Activated CD4-positive, alpha-beta T cell treated with anti-CD3 and anti-CD28 coated beads for 48 hours (primary cell): ENCODE results near the gene PCCA.
"Not testable (repeated sequence)": the region's sequence is repeated elsewhere in the genome, so short reads cannot be mapped to it uniquely, and the experiment has no call there.

ENCODE experiments used
- DNase-seq: peaks from one replicate; pipeline ENCODE4 v3.0.0-alpha.2; 2020

Gene PCCA

DNA sequence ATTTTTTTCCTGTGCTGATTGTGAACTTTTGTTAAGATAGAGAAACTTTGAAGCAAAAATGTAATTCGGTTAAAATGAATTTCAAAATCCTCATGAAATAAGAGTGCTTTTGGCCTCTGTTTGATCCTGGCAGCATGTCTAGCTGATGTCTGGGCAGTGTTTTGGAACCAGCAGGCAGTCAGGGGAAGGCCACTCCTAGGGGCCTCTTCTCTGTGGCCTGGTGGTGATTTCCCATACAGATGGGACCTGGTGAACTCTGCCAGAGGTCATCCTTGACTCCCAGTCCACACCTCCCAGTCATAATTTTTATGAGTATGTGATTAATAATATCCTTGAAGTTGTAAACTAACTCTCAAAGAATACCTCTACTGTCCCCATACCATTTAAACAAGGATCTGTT is 226.6 kb downstream of the PCCA start:
- DNase-seq: no peak

DNA sequence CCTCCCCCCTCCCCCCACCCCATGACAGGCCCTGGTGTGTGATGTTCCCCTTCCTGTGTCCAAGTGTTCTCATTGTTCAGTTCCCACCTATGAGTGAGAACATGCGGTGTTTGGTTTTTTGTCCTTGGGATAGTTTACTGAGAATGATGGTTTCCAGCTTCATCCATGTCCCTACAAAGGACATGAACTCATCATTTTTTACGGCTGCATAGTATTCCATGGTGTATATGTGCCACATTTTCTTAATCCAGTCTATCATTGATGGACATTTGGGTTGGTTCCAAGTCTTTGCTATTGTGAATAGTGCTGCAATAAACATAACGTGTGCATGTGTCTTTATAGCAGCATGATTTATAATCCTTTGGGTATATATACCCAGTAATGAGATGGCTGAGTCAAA is 229.6 kb downstream of the PCCA start:
- DNase-seq: not testable (repeated sequence)

DNA sequence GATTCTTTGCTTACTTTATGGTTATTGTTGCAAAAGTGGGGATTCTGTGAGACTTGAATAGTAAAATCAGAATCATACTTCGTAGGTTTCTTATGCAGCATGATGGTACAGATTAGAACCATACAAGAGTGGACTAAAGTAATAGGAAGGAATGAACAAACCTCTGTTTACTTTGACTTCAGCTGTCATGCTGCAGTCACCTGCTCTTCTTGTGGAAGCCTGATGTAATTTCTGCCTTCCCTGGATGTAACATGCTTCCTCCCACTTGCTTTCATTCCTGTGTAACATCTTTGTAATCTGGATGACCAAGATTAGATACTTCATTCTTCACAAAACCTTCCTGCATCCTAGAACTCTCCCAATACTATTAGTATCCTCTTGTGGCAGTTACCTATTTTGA is 235.0 kb downstream of the PCCA start:
- DNase-seq: no peak

GRCh38 chr13:100330662-100331061 is 241.8 kb downstream of the PCCA start:
- DNase-seq: no peak

DNA sequence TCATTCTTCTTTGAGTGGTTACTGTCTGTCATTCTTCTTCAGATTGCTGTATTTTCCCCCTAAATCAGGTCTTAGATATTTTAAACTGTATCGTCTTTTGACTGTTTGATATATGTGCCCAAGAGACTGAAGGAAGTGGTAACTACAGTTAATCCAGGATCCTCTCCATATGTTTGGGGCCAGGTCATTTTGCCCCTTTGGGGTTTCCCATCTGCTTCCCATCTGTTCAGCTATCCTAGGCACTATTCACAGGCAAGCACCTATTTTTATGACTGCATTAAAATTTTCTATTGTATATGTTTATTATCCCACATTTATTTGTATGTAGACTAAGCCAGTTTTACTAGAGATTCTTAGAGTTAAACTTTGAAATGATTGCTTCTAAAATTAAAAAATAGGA is 244.2 kb downstream of the PCCA start:
- DNase-seq: no peak

GRCh38 chr13:100334214-100334613 is 245.3 kb downstream of the PCCA start:
- no peak for DNase-seq

DNA sequence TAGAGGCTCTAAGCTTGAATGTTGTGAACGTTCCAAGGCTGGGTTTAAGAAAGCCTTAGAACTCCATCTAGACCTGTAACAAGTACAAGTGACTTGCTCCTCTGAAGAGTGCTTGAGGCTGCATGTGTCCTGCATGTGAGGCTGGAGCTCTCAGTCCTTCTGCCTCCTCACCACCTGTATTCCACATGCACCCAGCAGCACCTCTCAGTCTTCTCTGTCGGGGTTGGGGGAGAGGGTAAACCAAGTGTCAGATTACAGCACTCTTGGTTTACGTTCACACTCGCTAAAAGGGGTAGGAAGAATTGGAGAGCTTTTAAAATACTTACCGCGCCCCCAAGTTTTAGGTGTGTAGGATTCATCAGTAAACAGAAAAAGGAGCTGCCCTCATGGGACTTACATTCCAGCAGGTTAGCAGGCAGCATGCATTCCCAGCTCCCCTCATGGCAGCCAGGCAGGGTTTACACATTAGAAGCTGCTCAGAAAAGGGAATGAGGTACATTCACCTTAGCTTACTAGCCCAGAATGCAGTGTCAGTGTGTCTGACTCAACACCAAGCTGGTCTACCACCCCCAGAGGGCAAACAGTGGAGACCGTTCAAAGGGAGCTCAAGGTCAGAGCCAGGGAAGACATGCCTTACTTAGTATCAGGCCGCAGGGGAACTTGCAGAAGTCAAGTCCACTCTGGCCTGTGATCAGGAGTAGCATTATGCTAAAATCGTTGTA is 248.1 kb downstream of the PCCA start:
- no peak for DNase-seq

- no peak for DNase-seq
Measured at GRCh38 chr13:100338275-100338674, 249.4 kb downstream of the PCCA start.

DNA sequence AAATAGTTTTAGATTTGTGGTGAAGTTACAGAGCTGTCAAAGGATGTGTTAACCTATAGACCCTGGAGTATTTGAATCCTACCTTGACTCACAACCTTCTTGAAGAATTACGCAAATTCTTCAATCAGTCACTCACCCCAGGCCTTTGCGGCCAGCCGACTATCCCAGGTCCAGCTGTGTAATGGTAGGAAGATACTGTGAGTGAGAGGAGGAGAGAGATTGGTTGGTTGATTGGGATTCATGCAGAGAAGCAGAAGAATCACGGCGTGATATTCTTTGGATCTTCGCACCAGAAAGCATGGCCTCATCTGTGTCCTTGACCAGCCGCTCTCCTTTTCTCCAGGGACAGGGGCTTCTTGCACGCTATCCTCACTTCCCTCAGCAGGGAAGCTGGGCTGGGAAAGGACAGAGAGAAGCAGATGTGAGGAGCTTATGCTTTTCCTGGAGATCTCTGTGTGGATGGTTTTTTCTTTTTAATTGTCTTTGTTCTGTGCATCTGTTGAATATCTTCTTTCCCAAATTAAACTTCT is 250.6 kb downstream of the PCCA start:
- no peak for DNase-seq

DNA sequence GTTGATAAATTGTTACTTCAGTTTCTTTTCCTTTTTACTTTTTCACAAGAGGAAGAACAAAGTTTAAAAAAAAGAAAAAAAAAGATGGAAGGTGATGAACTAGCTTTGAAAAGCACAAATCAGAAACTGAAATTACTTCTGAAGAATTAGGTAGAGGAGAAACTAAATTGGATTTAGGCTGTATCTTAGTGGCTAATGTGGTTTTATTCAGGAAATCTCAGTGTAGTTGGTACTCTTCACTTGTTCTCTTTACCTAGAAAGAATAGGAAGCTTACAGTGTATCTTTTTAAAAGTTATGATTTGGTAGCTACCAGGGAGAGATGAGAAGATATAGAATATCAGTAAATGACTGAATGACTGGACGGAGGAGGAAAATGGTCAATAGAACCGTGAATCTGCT is 252.0 kb downstream of the PCCA start:
- DNase-seq: no peak

- no peak for DNase-seq
Measured at GRCh38 chr13:100341327-100341726, 252.4 kb downstream of the PCCA start.

DNA sequence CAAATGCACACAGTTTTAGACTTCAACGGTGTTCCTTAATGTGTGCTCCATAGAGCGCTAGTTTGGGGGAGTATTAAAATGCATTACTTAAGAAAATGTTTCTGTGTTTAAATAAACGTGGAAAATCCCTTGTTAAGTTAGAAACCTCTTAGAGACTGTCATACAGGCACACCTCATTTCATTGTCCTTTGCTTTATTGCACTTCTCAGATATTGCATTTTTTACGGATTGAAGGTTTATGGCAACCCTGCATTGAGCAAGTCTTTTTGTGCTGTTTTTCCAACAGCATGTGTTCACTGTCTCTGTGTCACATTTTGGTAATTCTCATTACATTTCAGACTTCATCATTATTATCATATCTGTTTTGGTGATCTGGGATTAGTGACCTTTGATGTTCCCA is 255.7 kb downstream of the PCCA start:
- DNase-seq: no peak

- DNase-seq: no peak
Measured at GRCh38 chr13:100347968-100348367, 259.1 kb downstream of the PCCA start.

DNA sequence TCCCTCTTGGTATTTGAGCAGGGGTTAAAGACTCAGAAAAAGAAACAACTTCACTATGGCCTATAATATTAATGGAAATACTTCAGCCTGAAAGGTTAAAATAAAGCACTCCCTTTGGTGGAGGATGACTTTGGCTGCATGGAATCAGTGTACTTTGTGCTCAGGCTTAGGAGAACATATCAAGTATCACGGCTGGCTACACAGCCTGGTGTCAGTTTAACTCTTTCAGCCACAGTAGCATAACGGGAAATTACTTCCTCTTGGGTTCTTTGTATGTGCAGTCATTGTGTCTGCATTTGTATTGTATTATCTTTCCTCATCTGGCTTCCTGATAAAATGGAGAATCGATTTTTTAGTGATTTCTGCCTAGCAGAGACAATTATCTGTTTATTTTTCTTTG is 260.7 kb downstream of the PCCA start:
- DNase-seq: no peak

- no peak for DNase-seq
Measured at GRCh38 chr13:100350601-100351000, 261.7 kb downstream of the PCCA start.

DNA sequence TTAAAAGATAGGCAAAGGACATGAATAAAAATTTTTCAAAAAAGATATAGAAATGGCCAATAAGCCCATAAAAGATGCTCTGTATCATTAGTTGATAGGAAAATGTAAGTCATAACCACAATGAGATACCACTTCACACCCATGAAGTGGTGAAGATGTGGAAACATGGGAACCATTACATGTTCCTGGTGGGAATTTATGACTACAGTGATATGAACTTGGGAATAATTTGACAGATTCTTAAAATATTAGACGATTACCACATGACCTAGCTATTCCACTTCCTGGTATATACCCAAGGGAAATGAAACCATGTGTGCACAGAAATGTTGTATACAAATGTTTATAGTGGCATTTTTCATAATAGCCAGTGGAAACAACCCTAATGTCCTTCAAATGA is 267.5 kb downstream of the PCCA start:
- no peak for DNase-seq

- no peak for DNase-seq
Measured at GRCh38 chr13:100356889-100357288, 268.0 kb downstream of the PCCA start.

GRCh38 chr13:100357764-100358163 is 268.9 kb downstream of the PCCA start:
- DNase-seq: no peak

DNA sequence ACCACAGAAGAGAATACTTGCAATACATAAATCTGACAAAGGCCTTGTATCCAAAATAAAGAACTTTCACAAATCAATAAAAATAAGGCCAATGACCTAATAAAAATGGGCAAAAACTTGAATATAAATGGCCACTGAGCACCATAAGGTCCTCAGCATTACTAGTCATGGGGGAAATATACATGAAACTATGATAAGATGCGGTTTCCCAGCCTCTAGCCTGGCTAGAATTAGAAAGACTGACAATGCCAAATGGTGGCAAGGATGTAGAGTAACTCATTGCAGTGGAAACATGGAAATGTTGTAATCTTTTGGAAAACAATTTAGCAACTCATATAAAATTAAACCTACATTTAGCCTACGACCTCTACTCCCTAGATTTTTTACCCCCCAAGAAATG is 272.6 kb downstream of the PCCA start:
- DNase-seq: no peak

GRCh38 chr13:100362371-100362770 is 273.5 kb downstream of the PCCA start:
- no peak for DNase-seq

DNA sequence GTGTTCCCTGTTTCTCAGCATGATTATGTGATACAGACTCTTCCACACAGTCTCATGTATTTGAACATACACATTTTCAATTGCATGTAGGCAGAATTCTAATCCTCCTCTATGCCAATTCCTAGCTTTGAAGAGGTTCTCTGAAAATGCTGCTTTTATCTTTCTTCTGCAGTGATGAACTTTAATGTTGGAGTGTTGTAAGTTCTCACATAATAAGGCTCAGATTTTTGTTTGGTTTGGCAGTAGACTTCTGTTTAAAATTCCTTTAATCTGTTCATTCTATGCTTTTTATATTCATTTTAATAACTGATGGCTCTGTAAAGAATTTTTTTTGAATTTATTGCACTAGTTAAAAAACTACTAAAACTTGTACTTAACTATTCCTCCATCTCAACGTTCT is 273.9 kb downstream of the PCCA start:
- DNase-seq: no peak

- no peak for DNase-seq
Measured at GRCh38 chr13:100363285-100363711, 274.4 kb downstream of the PCCA start.

- no peak for DNase-seq
Measured at GRCh38 chr13:100363874-100364273, 275.0 kb downstream of the PCCA start.

- no peak for DNase-seq
Measured at GRCh38 chr13:100364591-100364990, 275.7 kb downstream of the PCCA start.

DNA sequence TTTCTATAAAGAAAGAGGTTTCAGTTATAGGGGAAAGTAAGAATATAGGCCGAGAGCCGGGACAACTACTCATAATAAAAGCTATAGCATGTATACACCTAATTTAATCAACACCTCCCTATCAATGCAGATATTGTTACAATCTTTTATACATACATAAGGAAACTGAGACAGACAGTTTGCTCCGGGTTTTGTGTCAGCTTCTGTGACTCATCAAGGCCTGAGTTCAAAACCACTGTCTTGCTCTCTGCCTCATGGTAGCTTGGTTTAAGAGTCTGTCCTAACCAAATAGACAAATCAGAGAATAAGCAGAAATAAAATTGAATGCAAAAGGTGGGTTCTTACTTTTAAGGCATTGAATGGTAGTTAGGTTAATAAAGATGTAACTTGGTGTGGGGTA is 276.8 kb downstream of the PCCA start:
- DNase-seq: no peak
